IPS DF 6.9 (cell line): ENCODE results near the gene PCDHA10.
"Not testable (repeated sequence)": the region's sequence is repeated elsewhere in the genome, so short reads cannot be mapped to it uniquely, and the experiment has no call there.

Source experiments
- DNase-seq: peaks from one replicate; pipeline ENCODE4 v3.0.0-alpha.2; 2013; ENCODE audit warnings: low read depth, low spot score
- H3K27ac ChIP-seq: one replicate; pipeline ENCODE4 v1.5.1; 2013; ENCODE audit warnings: low read length, control low read depth
- H3K27me3 ChIP-seq: 2 replicates; pipeline ENCODE4 v1.6.1; 2013; ENCODE audit warnings: mild to moderate bottlenecking, low read length; ENCODE audit not compliant: control insufficient read depth, insufficient read depth
- H3K36me3 ChIP-seq: 2 replicates; pipeline ENCODE4 v1.6.1; 2013; ENCODE audit warnings: low read length; ENCODE audit not compliant: control insufficient read depth, insufficient read depth
- H3K4me1 ChIP-seq: 2 replicates; pipeline ENCODE4 v1.6.1; 2013; ENCODE audit warnings: low read length; ENCODE audit not compliant: control insufficient read depth, insufficient read depth
- H3K4me3 ChIP-seq: 2 replicates; pipeline ENCODE4 v1.5.1; 2013; ENCODE audit warnings: mild to moderate bottlenecking, low read length
- H3K9me3 ChIP-seq: 2 replicates; pipeline ENCODE4 v1.6.1; 2013; ENCODE audit warnings: low read length, inconsistent platforms; ENCODE audit not compliant: control insufficient read depth, insufficient read depth
- WGBS: extraction: QIAGEN DNeasy Blood & Tissue Kit; methylation state at CpG from one replicate; pipeline ENCODE4 v1.1.7; 2013; ENCODE audit warnings: mixed read lengths, missing lambda C conversion rate; ENCODE audit not compliant: insufficient read length, insufficient coverage; 5-methylcytosine and 5-hydroxymethylcytosine counted together

The PCDHA10 gene

DNA sequence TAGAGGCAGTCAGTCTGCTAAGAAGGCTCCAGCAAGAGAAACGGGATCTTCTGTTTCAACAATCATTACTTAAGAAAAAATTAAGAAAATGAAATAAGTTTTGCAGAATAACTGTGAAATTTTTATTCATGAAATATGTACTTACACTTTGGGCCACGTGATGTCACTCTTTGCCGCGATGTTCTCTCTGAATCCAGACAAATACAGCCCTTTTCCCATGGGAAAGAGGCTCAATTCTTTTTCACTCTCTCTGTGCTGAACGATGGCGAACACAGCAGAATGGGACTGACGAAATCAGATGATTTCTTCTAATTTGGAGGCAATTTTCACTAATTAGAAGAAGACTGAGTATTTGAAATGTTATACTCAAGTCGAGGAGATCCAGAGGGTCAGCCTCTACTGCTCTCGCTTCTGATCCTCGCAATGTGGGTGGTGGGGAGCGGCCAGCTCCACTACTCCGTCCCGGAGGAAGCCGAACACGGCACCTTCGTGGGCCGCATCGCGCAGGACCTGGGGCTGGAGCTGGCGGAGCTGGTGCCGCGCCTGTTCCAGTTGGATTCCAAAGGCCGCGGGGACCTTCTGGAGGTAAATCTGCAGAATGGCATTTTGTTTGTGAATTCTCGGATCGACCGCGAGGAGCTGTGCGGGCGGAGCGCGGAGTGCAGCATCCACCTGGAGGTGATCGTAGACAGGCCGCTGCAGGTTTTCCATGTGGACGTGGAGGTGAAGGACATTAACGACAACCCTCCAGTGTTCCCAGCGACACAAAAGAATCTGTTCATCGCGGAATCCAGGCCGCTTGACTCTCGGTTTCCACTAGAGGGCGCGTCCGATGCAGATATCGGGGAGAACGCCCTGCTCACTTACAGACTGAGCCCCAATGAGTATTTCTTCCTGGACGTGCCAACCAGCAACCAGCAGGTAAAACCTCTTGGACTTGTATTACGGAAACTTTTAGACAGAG, 7.3 kb upstream of the PCDHA10 start, which contains the start of gene PCDHA9:
TSS of gene PCDHA9 (plus strand) at position 244 of the 964 bp plus-strand sequence. CDS start at position 358, 114 bp downstream.
- H3K27ac ChIP-seq, H3K9me3 ChIP-seq, H3K27me3 ChIP-seq, DNase-seq, H3K4me1 ChIP-seq, H3K4me3 ChIP-seq, H3K36me3 ChIP-seq: not testable (repeated sequence)
- whole genome bisulfite sequencing: no CpG with 5 or more reads among the region's 48 CpGs

- H3K27me3 ChIP-seq, H3K4me3 ChIP-seq, H3K9me3 ChIP-seq, H3K27ac ChIP-seq, H3K4me1 ChIP-seq, H3K36me3 ChIP-seq, DNase-seq: not testable (repeated sequence)
- no CpG with 5 or more reads among the region's 101 CpGs for WGBS
Measured at GRCh38 chr5:140849831-140850634, 5.7 kb upstream of the PCDHA10 start.

DNA sequence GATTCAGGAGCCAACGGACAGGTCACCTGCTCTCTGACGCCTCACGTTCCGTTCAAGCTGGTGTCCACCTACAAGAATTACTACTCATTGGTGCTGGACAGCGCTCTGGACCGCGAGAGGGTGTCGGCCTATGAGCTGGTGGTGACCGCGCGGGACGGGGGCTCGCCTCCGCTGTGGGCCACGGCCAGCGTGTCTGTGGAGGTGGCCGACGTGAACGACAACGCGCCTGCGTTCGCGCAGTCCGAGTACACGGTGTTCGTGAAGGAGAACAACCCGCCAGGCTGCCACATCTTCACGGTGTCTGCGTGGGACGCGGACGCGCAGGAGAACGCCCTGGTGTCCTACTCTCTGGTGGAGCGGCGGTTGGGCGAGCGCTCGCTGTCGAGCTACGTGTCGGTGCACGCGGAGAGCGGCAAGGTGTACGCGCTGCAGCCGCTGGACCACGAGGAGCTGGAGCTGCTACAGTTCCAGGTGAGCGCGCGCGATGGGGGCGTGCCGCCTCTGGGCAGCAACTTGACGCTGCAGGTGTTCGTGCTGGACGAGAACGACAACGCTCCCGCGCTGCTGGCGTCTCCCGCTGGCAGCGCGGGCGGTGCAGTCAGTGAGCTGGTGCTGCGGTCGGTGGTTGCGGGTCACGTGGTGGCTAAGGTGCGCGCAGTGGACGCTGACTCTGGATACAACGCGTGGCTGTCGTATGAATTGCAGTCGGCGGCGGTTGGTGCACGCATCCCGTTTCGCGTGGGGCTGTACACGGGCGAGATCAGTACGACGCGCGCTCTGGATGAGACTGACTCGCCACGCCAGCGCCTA, 1.7 kb downstream of the PCDHA10 start:
- Histone ChIP-seq H3K27ac (no peak overlapping the region), H3K4me1 (peaks cover 1% of the 10 kb centered on the region; the same call in 1 of the 2 replicates), H3K4me3 (no peak overlapping the region), H3K27me3 (no peaks in the 10 kb centered on the region), H3K36me3 (peaks cover 4% of the 10 kb centered on the region; the same call in 1 of the 2 replicates), H3K9me3 (no peaks in the 10 kb centered on the region)
- no CpG with 5 or more reads among the region's 94 CpGs for WGBS
- DNase-seq: no peak

- Histone ChIP-seq H3K27ac (no peak overlapping the region), H3K4me3 (no peak overlapping the region), H3K9me3 (no peaks in the 10 kb centered on the region), H3K4me1 (peaks cover 1% of the 10 kb centered on the region; the same call in 1 of the 2 replicates), H3K36me3 (peaks cover 10% of the 10 kb centered on the region; the same call in 1 of the 2 replicates), H3K27me3 (no peaks in the 10 kb centered on the region)
- no peak for DNase-seq
- no CpG with 5 or more reads among the region's 22 CpGs for WGBS
Measured at GRCh38 chr5:140857987-140858240, 2.2 kb downstream of the PCDHA10 start.

- Histone ChIP-seq H3K9me3 (no peaks in the 10 kb centered on the region), H3K27me3 (no peaks in the 10 kb centered on the region), H3K27ac (no peak overlapping the region), H3K4me3 (no peak overlapping the region), H3K4me1 (peaks cover 1% of the 10 kb centered on the region; the same call in 1 of the 2 replicates), H3K36me3 (peaks cover 8% of the 10 kb centered on the region; the same call in 1 of the 2 replicates)
- DNase-seq: no peak
- no CpG with 5 or more reads among the region's 76 CpGs for WGBS
Measured at GRCh38 chr5:140862441-140863295, 7.0 kb downstream of the PCDHA10 start.

DNA sequence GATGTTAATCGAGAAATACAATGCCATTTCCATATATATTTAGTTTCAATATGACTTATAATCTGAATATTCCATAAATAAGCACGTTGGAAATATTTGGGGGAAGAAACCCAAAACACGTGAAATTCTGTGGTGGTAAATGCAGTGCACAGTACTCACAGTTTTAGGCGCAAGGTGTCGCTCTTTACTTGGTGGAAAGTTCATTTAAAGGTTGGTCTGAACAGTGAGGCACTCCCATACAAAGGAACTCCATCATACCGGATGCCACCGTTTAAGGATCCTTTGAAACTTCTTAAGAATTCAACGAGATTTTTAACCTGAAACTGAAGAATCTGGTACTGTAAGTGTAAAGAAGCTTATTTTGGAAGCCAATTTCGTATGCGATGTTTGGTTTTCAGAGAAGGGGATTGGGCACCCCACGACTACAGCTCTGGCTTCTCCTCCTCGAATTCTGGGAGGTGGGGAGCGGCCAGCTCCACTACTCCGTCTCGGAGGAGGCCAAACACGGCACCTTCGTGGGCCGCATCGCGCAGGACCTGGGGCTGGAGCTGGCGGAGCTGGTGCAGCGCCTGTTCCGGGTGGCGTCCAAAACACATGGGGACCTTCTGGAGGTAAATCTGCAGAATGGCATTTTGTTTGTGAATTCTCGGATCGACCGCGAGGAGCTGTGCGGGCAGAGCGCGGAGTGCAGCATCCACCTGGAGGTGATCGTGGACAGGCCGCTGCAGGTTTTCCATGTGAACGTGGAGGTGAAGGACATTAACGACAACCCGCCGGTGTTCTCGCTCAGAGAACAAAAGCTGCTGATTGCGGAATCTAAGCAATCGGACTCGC, 13.2 kb downstream of the PCDHA10 start, which contains the start of gene PCDHA11:
TSS of gene PCDHA11 (plus strand) at position 237 of the 834 bp plus-strand sequence. CDS start at position 384, 147 bp downstream.
- Histone ChIP-seq H3K4me1 (no peaks in the 10 kb centered on the region), H3K27me3 (no peaks in the 10 kb centered on the region), H3K4me3 (peak within 1 kb of the TSS; percentile 47; the same call in 1 of the 2 replicates), H3K27ac (no peak within 1 kb of the TSS), H3K36me3 (peaks cover 9% of the 10 kb centered on the region; the same call in 1 of the 2 replicates), H3K9me3 (no peaks in the 10 kb centered on the region)
- WGBS: no CpG with 5 or more reads among the region's 41 CpGs
- DNase-seq: no peak

DNA sequence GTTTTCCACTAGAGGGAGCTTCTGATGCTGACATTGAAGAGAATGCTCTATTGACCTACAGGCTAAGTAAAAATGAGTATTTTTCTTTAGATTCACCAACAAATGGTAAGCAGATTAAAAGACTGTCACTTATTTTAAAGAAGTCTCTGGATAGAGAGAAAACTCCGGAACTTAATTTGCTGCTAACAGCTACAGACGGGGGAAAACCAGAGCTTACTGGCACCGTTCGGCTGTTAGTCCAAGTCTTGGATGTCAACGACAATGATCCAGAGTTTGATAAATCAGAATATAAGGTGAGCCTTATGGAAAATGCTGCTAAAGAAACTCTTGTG, 13.8 kb downstream of the PCDHA10 start:
- no CpG with 5 or more reads among the region's 5 CpGs for WGBS

GRCh38 chr5:140870221-140871201, 14.8 kb downstream of the PCDHA10 start:
- WGBS: no CpG with 5 or more reads among the region's 114 CpGs
- DNase-seq: no peak
- H3K27me3 ChIP-seq: no peaks in the 10 kb centered on the region

More for the DNA sequence above, 13.8 kb downstream of the PCDHA10 start:
- Histone ChIP-seq H3K27ac (no peak overlapping the region), H3K4me1 (no peaks in the 10 kb centered on the region), H3K9me3 (no peaks in the 10 kb centered on the region), H3K27me3 (no peaks in the 10 kb centered on the region), H3K4me3 (peak overlapping the region; percentile 47; the same call in 1 of the 2 replicates), H3K36me3 (peaks cover 9% of the 10 kb centered on the region; the same call in 1 of the 2 replicates)
- no peak for DNase-seq

More at GRCh38 chr5:140870221-140871201, 14.8 kb downstream of the PCDHA10 start:
- H3K27ac ChIP-seq: no peak overlapping the region
- H3K9me3 ChIP-seq: no peaks in the 10 kb centered on the region
- no peaks in the 10 kb centered on the region for H3K4me1 ChIP-seq
- peaks cover 9% of the 10 kb centered on the region; the same call in 1 of the 2 replicates for H3K36me3 ChIP-seq
- H3K4me3 ChIP-seq: no peak overlapping the region
